Right lobe of liver (tissue), 4 donors: Measurements from ENCODE around the gene RPAP3.

Source experiments
- POLR2A ChIP-seq: fragments of 450-650 bp; IDR thresholded peaks from one replicate; pipeline ENCODE4 v1.6.1; 2017; ENCODE audit warnings: antibody characterized with exemption, mild to moderate bottlenecking
- TF ChIP-seq, protein P1 (sequence below), 4 donors: fragments of 200-600 bp in 3 of 4; fragments of 450-650 bp in 1 of 4; IDR thresholded peaks; one replicate each; pipeline versions ENCODE4 v1.5.1 to v1.8.0; 2016 to 2022; ENCODE audit warnings: antibody characterized with exemption in 4 of 4, mild to moderate bottlenecking in 2 of 4
- donor health status: DM: no; HTN: no; CAD: no.
- donor health status: DM: no; HTN: no; CAD: no.
- donor health status: DM: no; HTN: yes; CAD: no.

DNA sequence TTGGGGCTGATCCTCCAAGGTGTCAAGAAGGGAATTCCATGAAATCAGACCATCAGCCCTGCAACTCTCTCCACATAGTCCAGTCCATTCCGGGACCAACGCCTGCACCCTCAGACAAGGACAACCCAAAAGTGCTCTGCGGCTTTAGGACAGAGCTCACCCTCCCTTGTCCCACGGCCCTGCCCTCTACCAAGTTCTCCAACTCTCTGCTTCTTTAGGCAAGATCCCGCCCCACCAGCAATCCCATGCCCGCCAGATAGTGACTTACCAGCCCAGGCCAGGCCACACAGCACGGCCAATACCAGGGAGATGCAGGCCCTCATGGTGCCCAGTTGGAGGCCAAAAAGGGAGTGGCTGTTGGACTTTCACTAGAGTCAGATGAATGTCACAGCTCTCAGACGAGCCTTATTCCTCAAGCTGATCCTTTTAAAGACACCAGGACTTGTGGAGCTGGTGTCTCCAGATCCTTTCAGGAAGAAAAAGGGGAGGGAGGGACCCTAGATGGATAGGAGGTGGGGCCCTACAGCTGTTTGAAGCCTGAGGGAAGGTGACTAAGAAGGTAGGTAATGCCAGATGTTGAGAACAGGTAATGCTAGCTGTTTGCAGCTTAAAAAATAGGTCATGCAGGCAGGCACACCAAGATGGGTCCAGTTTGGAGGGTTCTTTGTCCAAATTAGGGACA, 19.4 kb upstream of the RPAP3 start, which contains the start of gene ENDOU:
- TF ChIP-seq, protein P1, sequence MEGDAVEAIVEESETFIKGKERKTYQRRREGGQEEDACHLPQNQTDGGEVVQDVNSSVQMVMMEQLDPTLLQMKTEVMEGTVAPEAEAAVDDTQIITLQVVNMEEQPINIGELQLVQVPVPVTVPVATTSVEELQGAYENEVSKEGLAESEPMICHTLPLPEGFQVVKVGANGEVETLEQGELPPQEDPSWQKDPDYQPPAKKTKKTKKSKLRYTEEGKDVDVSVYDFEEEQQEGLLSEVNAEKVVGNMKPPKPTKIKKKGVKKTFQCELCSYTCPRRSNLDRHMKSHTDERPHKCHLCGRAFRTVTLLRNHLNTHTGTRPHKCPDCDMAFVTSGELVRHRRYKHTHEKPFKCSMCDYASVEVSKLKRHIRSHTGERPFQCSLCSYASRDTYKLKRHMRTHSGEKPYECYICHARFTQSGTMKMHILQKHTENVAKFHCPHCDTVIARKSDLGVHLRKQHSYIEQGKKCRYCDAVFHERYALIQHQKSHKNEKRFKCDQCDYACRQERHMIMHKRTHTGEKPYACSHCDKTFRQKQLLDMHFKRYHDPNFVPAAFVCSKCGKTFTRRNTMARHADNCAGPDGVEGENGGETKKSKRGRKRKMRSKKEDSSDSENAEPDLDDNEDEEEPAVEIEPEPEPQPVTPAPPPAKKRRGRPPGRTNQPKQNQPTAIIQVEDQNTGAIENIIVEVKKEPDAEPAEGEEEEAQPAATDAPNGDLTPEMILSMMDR (IDR thresholded peaks at IDR 0.05) = no peak
- TF ChIP-seq POLR2A = no peak
